ENCODE data around the gene SEPTIN10.

Gene SEPTIN10

DNA sequence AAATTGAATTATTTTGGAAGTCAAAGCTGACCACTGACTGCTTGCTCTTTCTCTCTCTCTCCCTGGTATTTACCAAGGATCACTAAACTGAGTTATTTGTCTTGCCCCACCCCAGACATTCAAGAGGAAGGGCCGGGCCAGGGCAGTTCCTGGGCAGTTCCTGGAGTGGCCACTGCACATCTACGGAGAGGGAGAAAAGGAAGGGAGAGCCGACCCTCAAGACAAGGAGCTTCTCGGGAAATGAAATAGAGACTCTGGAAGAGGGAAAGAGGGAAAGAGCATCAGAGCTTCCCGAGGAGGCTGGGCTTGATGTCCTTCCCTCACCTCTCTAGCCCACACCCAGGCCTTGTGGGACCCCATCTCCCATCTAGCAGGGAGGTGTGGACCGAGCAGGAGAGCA is 83.1 kb downstream of the SEPTIN10 start:
- TF ChIP-seq, protein P1, sequence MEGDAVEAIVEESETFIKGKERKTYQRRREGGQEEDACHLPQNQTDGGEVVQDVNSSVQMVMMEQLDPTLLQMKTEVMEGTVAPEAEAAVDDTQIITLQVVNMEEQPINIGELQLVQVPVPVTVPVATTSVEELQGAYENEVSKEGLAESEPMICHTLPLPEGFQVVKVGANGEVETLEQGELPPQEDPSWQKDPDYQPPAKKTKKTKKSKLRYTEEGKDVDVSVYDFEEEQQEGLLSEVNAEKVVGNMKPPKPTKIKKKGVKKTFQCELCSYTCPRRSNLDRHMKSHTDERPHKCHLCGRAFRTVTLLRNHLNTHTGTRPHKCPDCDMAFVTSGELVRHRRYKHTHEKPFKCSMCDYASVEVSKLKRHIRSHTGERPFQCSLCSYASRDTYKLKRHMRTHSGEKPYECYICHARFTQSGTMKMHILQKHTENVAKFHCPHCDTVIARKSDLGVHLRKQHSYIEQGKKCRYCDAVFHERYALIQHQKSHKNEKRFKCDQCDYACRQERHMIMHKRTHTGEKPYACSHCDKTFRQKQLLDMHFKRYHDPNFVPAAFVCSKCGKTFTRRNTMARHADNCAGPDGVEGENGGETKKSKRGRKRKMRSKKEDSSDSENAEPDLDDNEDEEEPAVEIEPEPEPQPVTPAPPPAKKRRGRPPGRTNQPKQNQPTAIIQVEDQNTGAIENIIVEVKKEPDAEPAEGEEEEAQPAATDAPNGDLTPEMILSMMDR (IDR thresholded peaks at IDR 0.05) = no peak

DNA sequence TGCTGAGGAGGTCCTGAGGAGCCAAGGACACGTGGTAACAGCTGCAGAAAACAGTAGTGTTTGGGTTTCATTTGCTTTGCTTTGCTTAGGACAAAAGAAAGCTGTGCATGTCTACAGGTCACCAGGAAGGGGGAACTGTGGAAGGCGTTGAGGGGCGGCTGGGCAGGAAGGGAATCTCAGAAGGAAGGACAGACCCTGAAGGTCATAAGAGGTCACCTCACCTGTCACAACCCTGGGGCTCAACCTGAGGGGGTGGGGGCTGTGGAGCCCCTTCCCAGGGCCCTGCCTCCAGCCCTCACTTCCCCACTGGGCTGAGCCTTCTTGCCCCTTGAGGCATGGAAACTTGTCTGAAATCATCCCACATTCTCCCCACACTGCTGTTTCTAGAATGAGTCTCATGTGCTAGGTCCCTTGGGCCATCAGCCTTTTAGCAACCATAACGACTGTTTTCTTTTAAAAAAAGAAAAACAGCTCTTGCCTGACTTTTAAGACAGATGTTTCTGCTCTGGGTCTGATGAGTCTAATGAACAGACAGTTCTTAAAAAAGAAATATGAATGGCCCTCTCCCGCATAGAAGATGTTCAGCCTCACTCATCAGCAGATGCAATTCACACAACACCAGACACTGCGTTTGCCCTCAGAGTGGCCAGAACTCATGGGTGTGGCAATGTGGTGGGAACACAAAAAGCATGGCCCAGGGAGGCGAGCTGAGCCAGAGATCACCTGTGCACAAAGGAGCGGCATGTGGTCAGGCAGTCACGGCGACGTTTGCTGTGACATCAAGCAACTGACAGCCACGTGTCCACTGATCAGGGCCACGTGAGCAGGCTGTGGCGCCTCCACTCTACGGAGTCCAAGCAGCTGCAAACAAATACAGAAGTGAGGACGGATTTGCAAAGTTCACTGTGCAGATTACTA is 84.0 kb downstream of the SEPTIN10 start:
- TF ChIP-seq, protein P1 (IDR thresholded peaks at IDR 0.05) = no peak

DNA sequence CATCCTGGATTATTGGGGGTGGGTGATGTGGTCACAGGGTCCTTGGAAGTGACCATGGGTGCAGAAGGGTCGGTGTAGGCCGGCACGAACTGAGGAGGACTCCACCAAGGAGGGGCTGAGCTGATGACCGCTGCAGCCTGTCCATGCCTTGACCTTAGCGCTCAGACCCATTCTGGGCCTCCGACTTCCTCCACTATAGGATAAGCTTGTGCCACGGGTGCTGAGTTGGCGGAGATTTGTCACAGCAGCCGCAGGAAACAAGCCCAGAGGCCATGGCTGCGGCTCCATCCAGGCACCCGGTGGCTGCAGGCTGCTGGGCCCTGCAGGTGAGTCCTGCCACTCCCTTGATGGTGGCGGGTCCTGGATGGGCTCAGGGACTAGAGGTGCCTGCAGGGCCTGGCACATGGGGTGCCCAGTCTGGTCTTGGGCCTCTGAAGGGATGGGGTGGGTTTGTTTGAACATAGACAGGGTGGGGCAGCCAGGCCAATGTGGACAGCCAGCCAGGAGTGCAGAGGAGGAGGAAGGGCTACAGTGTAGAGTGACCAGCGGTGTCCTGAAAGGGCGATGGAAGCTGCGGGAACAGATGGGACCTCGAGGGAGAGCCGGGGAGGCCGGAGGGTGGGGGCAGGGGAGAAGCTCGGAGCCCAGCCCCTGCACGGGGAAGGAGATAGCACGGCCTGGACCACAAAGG is 84.8 kb downstream of the SEPTIN10 start:
- TF ChIP-seq, protein P1 (IDR thresholded peaks at IDR 0.05) = no peak

DNA sequence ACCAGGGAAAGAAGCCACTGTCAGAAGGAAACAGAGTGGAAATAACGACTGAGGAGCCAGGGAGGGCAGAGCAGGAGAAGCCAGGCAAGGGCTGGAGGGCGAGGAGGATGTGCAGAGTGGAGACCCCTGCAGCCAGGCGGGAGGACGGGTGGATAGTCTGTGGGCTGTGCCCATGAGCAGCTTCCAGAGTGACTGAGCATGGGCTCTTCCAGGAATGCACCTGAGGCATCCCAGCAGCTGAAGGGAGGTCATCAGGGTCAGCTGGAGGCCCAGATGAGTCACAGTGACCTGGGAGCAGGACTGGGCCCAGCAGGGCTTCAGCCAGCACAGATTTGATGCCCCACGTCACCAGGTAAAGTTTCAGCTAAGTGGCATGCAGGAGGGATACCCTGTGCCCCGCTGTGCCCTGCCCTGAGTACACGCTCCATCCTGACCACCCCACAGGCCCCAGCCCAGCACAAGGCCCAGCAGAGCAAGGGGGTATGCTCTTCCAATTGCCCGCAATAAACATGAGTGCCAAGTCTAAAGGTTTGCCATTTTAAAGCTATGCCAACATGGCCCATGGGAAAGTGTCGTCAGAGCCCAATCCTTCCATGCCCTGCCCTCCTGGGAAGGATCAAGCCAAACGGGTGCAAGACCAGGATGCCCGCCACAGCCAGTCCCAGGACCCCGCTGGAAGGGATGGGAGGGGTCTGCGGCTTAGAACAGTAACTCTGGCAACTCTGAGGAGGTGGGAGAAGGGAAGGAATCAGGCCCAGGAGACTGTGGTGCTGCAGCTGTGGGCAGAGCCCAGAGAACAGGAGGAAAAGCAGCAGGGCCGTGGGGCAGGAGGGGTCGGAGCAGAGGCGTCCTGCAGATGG is 85.7 kb downstream of the SEPTIN10 start:
- TF ChIP-seq, protein P1 (IDR thresholded peaks at IDR 0.05) = no peak

DNA sequence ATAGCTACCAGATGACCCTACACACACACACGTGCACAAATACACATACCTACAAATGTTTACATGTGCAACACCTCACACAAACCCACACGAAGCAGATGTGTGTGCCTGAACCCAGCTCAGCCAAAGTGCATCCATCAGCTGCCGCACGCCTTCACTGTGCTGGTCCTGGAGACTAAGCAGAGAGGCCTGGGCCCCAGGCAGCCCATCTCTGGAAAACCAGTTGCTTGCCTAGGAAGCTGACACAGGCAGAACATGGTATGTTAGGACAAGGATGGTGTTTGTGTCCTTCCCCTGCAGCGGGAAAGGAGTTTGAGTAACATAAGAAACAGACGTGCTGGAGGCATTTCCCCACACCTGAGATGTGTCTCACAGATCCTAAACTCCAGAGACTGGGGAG is 86.7 kb downstream of the SEPTIN10 start:
- TF ChIP-seq, protein P1 (IDR thresholded peaks at IDR 0.05) = no peak

DNA sequence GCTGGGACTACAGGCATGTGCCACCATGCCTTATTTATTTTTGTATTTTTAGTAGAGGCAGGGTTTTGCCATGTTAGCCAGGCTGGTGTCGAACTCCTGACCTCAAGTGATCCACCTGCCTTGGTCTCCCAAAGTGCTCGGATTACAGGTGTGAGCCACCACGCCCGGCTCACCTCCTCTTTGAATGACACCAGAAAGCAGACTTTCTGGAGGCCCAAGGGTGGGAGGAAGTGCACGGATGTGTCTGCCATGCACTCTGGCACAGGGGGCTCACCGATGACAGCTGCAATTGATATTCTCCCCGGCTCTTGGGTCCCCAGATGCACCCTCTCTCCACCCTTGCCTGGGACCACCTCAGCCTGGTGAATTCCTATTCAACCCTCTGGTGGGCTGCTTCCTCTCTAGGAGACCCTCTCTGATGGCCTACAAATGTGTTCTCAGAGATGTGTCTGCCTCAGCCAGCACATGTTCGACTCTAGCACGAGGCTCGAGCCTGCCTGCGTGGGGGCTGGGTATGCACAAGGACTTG is 87.3 kb downstream of the SEPTIN10 start:
- TF ChIP-seq, protein P1 (IDR thresholded peaks at IDR 0.05) = no peak

DNA sequence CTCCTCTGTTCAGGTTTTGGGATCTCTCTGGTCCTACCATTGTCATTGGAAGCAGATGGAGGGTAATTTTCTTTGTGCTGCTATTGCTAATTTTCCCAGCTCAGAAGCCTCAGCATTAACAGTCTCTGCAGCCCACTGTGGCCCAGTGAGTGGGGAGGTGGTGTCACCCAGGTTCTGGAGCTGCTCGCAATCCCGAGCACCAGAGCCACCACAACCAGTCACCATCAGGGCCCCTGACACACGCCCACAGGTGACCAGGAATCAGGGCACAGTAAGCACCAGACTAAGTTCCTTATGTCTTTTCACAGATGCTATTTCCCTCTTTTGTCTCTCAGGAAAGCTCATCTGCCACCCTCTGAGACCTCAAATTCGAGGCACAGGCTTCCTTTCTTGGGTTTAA is 87.9 kb downstream of the SEPTIN10 start:
- TF ChIP-seq, protein P1 (IDR thresholded peaks at IDR 0.05) = no peak

Measured in LNCAP (cell line).